Measurements from ENCODE around the gene MAP7. TPM values are rescaled to one million over a fixed set of nuclear protein-coding genes. Genes with fewer than 3 reads are reported as not detected.

The MAP7 gene
- total RNA-seq, 4 donors from 2014 or later, result 4.6 to 9.7 (median 6.0) TPM

DNA sequence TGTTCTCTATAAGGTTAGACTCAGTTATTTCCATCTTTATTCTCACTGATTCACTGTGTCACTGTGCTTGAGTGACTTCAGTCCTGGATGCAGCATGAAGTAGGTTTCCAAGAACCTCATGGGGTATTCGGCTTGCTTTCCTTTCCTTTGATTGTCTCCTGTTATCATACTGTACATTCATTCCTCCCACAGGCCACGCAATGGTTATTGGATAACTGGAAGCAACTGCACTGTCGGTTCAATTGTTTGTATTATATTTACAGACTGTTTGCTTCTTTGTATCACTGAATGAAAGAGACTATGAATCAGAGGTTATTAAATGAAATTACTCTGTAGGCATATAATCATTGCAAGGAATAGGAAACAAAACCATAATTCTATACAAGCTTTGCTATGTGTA lies 129.4 kb downstream of the MAP7 start:
- TF ChIP-seq, protein P1, sequence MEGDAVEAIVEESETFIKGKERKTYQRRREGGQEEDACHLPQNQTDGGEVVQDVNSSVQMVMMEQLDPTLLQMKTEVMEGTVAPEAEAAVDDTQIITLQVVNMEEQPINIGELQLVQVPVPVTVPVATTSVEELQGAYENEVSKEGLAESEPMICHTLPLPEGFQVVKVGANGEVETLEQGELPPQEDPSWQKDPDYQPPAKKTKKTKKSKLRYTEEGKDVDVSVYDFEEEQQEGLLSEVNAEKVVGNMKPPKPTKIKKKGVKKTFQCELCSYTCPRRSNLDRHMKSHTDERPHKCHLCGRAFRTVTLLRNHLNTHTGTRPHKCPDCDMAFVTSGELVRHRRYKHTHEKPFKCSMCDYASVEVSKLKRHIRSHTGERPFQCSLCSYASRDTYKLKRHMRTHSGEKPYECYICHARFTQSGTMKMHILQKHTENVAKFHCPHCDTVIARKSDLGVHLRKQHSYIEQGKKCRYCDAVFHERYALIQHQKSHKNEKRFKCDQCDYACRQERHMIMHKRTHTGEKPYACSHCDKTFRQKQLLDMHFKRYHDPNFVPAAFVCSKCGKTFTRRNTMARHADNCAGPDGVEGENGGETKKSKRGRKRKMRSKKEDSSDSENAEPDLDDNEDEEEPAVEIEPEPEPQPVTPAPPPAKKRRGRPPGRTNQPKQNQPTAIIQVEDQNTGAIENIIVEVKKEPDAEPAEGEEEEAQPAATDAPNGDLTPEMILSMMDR (IDR thresholded peaks at IDR 0.05; ENCODE audit: low read depth), result no peak

- TF ChIP-seq, protein P1 (IDR thresholded peaks at IDR 0.05; ENCODE audit: low read depth), result no peak
Observed at GRCh38 chr6:136415351-136416007, 134.7 kb downstream of the MAP7 start.

- TF ChIP-seq, protein P1 (IDR thresholded peaks at IDR 0.05; ENCODE audit: low read depth), result no peak
Observed at GRCh38 chr6:136412410-136412809, 137.8 kb downstream of the MAP7 start.

GRCh38 chr6:136411453-136412354 lies 138.5 kb downstream of the MAP7 start:
- TF ChIP-seq, protein P1 (IDR thresholded peaks at IDR 0.05; ENCODE audit: low read depth), result no peak

- TF ChIP-seq, protein P1 (IDR thresholded peaks at IDR 0.05; ENCODE audit: low read depth), result no peak
Observed at GRCh38 chr6:136411025-136411325, 139.2 kb downstream of the MAP7 start.

DNA sequence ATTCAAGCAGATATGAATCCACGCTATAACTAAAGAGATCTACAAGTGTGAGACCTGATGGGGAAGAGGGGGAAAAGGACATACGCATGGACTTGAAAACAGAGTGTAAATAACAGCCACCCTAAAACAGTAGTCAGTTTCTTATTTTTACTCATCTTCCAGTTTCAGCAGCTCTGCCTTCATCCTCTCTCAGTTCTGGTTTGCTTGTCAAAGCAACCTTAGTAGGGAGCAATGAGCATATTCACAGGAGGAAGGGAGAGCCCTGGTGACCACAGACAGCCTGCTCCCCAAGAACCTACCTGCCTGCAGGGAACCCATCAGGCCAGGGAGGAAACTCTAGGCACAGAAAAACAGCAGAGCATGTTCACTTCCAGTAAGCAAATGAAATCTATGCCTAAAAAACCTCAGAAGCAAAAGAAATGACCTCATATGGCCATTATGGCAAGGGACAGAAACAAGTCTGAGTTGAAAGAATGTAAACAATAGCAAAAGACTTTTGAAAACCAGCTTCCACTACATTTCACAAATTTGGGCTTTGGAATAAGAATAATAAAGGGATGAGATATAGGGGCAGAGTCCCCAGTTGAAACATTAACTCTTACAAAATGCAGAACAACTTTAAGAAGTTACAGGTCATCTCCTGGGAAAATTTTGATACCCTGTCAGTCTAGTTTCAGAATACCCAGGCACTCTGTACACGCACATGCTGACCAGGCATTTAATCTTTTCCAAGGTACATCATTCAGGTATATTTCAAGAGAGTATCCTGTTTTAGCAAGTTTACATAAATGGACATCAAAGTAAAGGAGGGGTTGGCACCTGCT lies 139.8 kb downstream of the MAP7 start:
- TF ChIP-seq, protein P1 (IDR thresholded peaks at IDR 0.05; ENCODE audit: low read depth), result no peak

DNA sequence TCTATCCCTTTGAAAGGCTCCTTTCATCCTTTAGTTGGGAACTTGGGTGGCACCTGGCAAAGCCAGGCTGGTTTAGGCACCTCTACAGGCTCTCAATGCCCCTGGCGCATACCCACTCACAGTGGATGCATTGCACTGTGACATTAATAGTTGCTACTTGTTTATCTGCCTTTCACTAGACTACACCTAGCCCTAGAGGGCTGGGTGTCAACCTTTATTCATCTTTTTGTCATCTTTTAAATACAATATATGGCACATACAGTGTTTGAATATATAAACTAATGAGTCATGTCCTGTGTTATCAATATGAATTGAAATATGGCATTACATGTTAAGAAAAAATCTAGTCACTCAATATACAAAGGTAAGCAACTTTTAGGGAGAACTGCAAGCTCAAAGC lies 140.6 kb downstream of the MAP7 start:
- TF ChIP-seq, protein P1 (IDR thresholded peaks at IDR 0.05; ENCODE audit: low read depth), result no peak

Data from subcutaneous adipose tissue (tissue), 4 donors.